ENCODE measurements around the gene CERS2.

DNA sequence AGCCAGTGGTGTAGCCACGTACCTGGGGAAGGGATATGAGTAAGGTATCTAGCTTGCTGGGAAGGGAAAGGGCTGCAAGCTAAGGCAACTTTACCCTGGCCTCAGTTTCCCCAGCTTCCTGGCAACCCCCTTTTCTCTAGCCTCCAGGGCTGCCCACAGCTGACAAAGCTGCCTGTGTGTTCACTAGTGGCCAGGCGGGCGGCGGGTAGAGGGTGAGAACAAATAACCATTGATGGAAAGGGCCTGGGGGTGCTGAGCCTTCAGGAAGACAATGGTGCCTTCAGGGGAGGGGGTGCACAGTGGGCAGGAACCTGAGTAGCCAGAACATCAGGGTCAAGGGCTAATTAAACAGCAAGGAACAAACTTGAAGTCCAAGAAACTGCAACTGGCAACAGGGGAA lies 6.1 kb downstream of the CERS2 start:
- TF ChIP-seq, protein P1, sequence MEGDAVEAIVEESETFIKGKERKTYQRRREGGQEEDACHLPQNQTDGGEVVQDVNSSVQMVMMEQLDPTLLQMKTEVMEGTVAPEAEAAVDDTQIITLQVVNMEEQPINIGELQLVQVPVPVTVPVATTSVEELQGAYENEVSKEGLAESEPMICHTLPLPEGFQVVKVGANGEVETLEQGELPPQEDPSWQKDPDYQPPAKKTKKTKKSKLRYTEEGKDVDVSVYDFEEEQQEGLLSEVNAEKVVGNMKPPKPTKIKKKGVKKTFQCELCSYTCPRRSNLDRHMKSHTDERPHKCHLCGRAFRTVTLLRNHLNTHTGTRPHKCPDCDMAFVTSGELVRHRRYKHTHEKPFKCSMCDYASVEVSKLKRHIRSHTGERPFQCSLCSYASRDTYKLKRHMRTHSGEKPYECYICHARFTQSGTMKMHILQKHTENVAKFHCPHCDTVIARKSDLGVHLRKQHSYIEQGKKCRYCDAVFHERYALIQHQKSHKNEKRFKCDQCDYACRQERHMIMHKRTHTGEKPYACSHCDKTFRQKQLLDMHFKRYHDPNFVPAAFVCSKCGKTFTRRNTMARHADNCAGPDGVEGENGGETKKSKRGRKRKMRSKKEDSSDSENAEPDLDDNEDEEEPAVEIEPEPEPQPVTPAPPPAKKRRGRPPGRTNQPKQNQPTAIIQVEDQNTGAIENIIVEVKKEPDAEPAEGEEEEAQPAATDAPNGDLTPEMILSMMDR (IDR thresholded peaks at IDR 0.05): no peak
- TF ChIP-seq POLR2A (IDR thresholded peaks at IDR 0.05): no peak

Measured in lower leg skin (tissue), 3 donors.